MM.1S (cell line): ENCODE results near the gene SLC2A11.

Source experiments
- EZH2 ChIP-seq: fragments of 300-600 bp; sonication (generic); optimal IDR thresholded peaks from 2 replicates; pipeline ENCODE3; 2017; ENCODE audit warnings: low read depth, mild to moderate bottlenecking, antibody characterized with exemption, low read length, mixed read lengths
- EZH2phosphoT487 ChIP-seq: fragments of 300-600 bp; sonication (generic); IDR thresholded peaks from 2 replicates; pipeline ENCODE4 v1.6.1; 2018; ENCODE audit warnings: antibody characterized with exemption, low read length
- TF ChIP-seq, protein P1 (sequence below): fragments of 300-600 bp; sonication (generic); IDR thresholded peaks from 2 replicates; pipeline ENCODE4 v1.5.1; 2016; ENCODE audit warnings: antibody characterized with exemption, low read length, mixed read lengths

DNA sequence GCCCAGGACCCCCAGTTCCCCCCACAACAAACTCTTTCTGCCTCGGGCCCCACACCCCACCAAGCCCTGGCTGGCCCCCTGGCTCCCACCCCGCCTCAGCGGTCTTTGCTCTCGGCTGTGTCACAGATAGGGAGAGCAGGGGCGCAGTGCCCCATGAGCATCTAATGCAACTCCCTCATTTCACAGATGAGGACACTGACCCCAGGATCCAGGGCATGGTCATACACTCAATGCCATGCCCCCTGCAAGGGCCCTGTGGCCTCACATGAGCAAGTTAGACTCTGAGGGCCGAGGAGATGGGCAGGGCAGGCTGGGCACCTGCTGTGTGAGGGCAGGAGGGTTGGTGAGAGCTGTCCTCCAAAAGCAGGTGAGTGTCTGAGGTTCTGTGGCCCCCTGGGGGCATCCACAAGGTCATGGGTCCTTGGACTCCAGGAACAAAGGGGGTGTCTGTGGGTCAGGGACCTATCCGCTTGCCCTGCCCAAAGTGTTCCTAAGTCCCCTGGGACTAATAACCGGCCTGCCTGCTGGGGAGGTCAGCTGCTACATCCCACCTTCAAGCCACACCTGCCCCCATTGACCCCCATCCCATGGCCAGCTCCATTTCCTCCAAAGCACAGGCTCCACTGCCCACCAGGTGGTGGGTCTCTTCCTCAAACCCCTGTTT lies 39.0 kb downstream of the SLC2A11 start:
- TF ChIP-seq, protein P1, sequence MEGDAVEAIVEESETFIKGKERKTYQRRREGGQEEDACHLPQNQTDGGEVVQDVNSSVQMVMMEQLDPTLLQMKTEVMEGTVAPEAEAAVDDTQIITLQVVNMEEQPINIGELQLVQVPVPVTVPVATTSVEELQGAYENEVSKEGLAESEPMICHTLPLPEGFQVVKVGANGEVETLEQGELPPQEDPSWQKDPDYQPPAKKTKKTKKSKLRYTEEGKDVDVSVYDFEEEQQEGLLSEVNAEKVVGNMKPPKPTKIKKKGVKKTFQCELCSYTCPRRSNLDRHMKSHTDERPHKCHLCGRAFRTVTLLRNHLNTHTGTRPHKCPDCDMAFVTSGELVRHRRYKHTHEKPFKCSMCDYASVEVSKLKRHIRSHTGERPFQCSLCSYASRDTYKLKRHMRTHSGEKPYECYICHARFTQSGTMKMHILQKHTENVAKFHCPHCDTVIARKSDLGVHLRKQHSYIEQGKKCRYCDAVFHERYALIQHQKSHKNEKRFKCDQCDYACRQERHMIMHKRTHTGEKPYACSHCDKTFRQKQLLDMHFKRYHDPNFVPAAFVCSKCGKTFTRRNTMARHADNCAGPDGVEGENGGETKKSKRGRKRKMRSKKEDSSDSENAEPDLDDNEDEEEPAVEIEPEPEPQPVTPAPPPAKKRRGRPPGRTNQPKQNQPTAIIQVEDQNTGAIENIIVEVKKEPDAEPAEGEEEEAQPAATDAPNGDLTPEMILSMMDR, result no peak
- no peak for TF ChIP-seq EZH2
- TF ChIP-seq EZH2phosphoT487, result no peak
